Measurements from ENCODE around the gene FAM78A.

FAM78A gene

GRCh38 chr9:131288217-131288616 lies 11.9 kb upstream of the FAM78A start:
- Histone ChIP-seq H3K36me3 (ENCODE audit: control insufficient read depth, insufficient read depth, low read length) (no peaks in the 10 kb centered on the region), H3K4me1 (ENCODE audit: control insufficient read depth, insufficient read depth, low read length) (no peaks in the 10 kb centered on the region), H3K9me3 (ENCODE audit: control insufficient read depth, low read length) (no peaks in the 10 kb centered on the region), H3K4me3 (ENCODE audit: low read length) (no peak overlapping the region), H3K9ac (ENCODE audit: low read length) (no peak overlapping the region), H3K27me3 (ENCODE audit: control insufficient read depth, insufficient read depth, low read length) (peaks cover 2% of the 10 kb centered on the region)

GRCh38 chr9:131287359-131287758 lies 11.0 kb upstream of the FAM78A start:
- peaks cover 10% of the 10 kb centered on the region for H3K27me3 ChIP-seq (ENCODE audit: control insufficient read depth, insufficient read depth, low read length)
- H3K4me3 ChIP-seq (ENCODE audit: low read length), result no peak overlapping the region
- H3K4me1 ChIP-seq (ENCODE audit: control insufficient read depth, insufficient read depth, low read length), result no peaks in the 10 kb centered on the region
- no peak overlapping the region for H3K9ac ChIP-seq (ENCODE audit: low read length)
- H3K36me3 ChIP-seq (ENCODE audit: control insufficient read depth, insufficient read depth, low read length), result no peaks in the 10 kb centered on the region
- H3K9me3 ChIP-seq (ENCODE audit: control insufficient read depth, low read length), result no peaks in the 10 kb centered on the region

GRCh38 chr9:131284856-131285255 lies 8.5 kb upstream of the FAM78A start:
- Histone ChIP-seq H3K4me3 (ENCODE audit: low read length) (no peak overlapping the region), H3K9me3 (ENCODE audit: control insufficient read depth, low read length) (no peaks in the 10 kb centered on the region), H3K27me3 (ENCODE audit: control insufficient read depth, insufficient read depth, low read length) (peaks cover 32% of the 10 kb centered on the region), H3K36me3 (ENCODE audit: control insufficient read depth, insufficient read depth, low read length) (no peaks in the 10 kb centered on the region), H3K9ac (ENCODE audit: low read length) (no peak overlapping the region), H3K4me1 (ENCODE audit: control insufficient read depth, insufficient read depth, low read length) (no peaks in the 10 kb centered on the region)

GRCh38 chr9:131282688-131283422 lies 6.5 kb upstream of the FAM78A start:
- no peak overlapping the region for H3K4me3 ChIP-seq (ENCODE audit: low read length)
- peaks cover 42% of the 10 kb centered on the region for H3K27me3 ChIP-seq (ENCODE audit: control insufficient read depth, insufficient read depth, low read length)
- H3K9ac ChIP-seq (ENCODE audit: low read length), result no peak overlapping the region
- H3K4me1 ChIP-seq (ENCODE audit: control insufficient read depth, insufficient read depth, low read length), result peaks cover 10% of the 10 kb centered on the region
- no peaks in the 10 kb centered on the region for H3K36me3 ChIP-seq (ENCODE audit: control insufficient read depth, insufficient read depth, low read length)
- H3K9me3 ChIP-seq (ENCODE audit: control insufficient read depth, low read length), result no peaks in the 10 kb centered on the region

- Histone ChIP-seq H3K4me1 (ENCODE audit: control insufficient read depth, insufficient read depth, low read length) (peaks cover 10% of the 10 kb centered on the region), H3K27me3 (ENCODE audit: control insufficient read depth, insufficient read depth, low read length) (peaks cover 43% of the 10 kb centered on the region), H3K9ac (ENCODE audit: low read length) (no peak overlapping the region), H3K36me3 (ENCODE audit: control insufficient read depth, insufficient read depth, low read length) (no peaks in the 10 kb centered on the region), H3K4me3 (ENCODE audit: low read length) (no peak overlapping the region), H3K9me3 (ENCODE audit: control insufficient read depth, low read length) (no peaks in the 10 kb centered on the region)
Measured at GRCh38 chr9:131282175-131282574, 5.9 kb upstream of the FAM78A start.

- no peaks in the 10 kb centered on the region for H3K36me3 ChIP-seq (ENCODE audit: control insufficient read depth, insufficient read depth, low read length)
- H3K9ac ChIP-seq (ENCODE audit: low read length), result no peak overlapping the region
- H3K9me3 ChIP-seq (ENCODE audit: control insufficient read depth, low read length), result no peaks in the 10 kb centered on the region
- H3K27me3 ChIP-seq (ENCODE audit: control insufficient read depth, insufficient read depth, low read length), result peaks cover 48% of the 10 kb centered on the region
- no peak overlapping the region for H3K4me3 ChIP-seq (ENCODE audit: low read length)
- H3K4me1 ChIP-seq (ENCODE audit: control insufficient read depth, insufficient read depth, low read length), result peaks cover 10% of the 10 kb centered on the region
Measured at GRCh38 chr9:131281119-131281965, 5.0 kb upstream of the FAM78A start.

- no peak overlapping the region for H3K4me3 ChIP-seq (ENCODE audit: low read length)
- peaks cover 54% of the 10 kb centered on the region for H3K27me3 ChIP-seq (ENCODE audit: control insufficient read depth, insufficient read depth, low read length)
- no peak overlapping the region for H3K9ac ChIP-seq (ENCODE audit: low read length)
- no peaks in the 10 kb centered on the region for H3K36me3 ChIP-seq (ENCODE audit: control insufficient read depth, insufficient read depth, low read length)
- H3K4me1 ChIP-seq (ENCODE audit: control insufficient read depth, insufficient read depth, low read length), result peaks cover 10% of the 10 kb centered on the region
- no peaks in the 10 kb centered on the region for H3K9me3 ChIP-seq (ENCODE audit: control insufficient read depth, low read length)
Measured at GRCh38 chr9:131280660-131281059, 4.3 kb upstream of the FAM78A start.

GRCh38 chr9:131279863-131280570 lies 3.7 kb upstream of the FAM78A start:
- H3K9ac ChIP-seq (ENCODE audit: low read length), result no peak overlapping the region
- peaks cover 58% of the 10 kb centered on the region for H3K27me3 ChIP-seq (ENCODE audit: control insufficient read depth, insufficient read depth, low read length)
- H3K36me3 ChIP-seq (ENCODE audit: control insufficient read depth, insufficient read depth, low read length), result no peaks in the 10 kb centered on the region
- no peaks in the 10 kb centered on the region for H3K9me3 ChIP-seq (ENCODE audit: control insufficient read depth, low read length)
- H3K4me3 ChIP-seq (ENCODE audit: low read length), result no peak overlapping the region
- peaks cover 10% of the 10 kb centered on the region for H3K4me1 ChIP-seq (ENCODE audit: control insufficient read depth, insufficient read depth, low read length)

GRCh38 chr9:131279196-131279862 lies 3.0 kb upstream of the FAM78A start:
- no peaks in the 10 kb centered on the region for H3K9me3 ChIP-seq (ENCODE audit: control insufficient read depth, low read length)
- H3K9ac ChIP-seq (ENCODE audit: low read length), result no peak overlapping the region
- H3K4me1 ChIP-seq (ENCODE audit: control insufficient read depth, insufficient read depth, low read length), result peaks cover 10% of the 10 kb centered on the region
- H3K27me3 ChIP-seq (ENCODE audit: control insufficient read depth, insufficient read depth, low read length), result peaks cover 58% of the 10 kb centered on the region
- H3K36me3 ChIP-seq (ENCODE audit: control insufficient read depth, insufficient read depth, low read length), result no peaks in the 10 kb centered on the region
- no peak overlapping the region for H3K4me3 ChIP-seq (ENCODE audit: low read length)

GRCh38 chr9:131278702-131279111 lies 2.4 kb upstream of the FAM78A start:
- Histone ChIP-seq H3K9me3 (ENCODE audit: control insufficient read depth, low read length) (no peaks in the 10 kb centered on the region), H3K4me3 (ENCODE audit: low read length) (no peak overlapping the region), H3K9ac (ENCODE audit: low read length) (no peak overlapping the region), H3K4me1 (ENCODE audit: control insufficient read depth, insufficient read depth, low read length) (peaks cover 10% of the 10 kb centered on the region), H3K36me3 (ENCODE audit: control insufficient read depth, insufficient read depth, low read length) (no peaks in the 10 kb centered on the region), H3K27me3 (ENCODE audit: control insufficient read depth, insufficient read depth, low read length) (peaks cover 58% of the 10 kb centered on the region)

- H3K36me3 ChIP-seq (ENCODE audit: control insufficient read depth, insufficient read depth, low read length), result no peaks in the 10 kb centered on the region
- peaks cover 10% of the 10 kb centered on the region for H3K4me1 ChIP-seq (ENCODE audit: control insufficient read depth, insufficient read depth, low read length)
- H3K9ac ChIP-seq (ENCODE audit: low read length), result no peak overlapping the region
- peaks cover 55% of the 10 kb centered on the region for H3K27me3 ChIP-seq (ENCODE audit: control insufficient read depth, insufficient read depth, low read length)
- no peaks in the 10 kb centered on the region for H3K9me3 ChIP-seq (ENCODE audit: control insufficient read depth, low read length)
- H3K4me3 ChIP-seq (ENCODE audit: low read length), result no peak overlapping the region
Measured at GRCh38 chr9:131277910-131278701, 1.8 kb upstream of the FAM78A start.
